Fibroblast of lung (primary cell): ENCODE data around the gene SCTR. TPM values are rescaled to one million over a fixed set of nuclear protein-coding genes. Genes with fewer than 3 reads are reported as not detected.

ENCODE experiments used
- DNase-seq, 2 donors: peaks; one replicate each; pipeline versions ENCODE4 v3.0.0 to v3.0.0-alpha.2; 2010; ENCODE audit warnings: low read depth in 2 of 2
- H2AFZ ChIP-seq: 2 replicates; pipeline ENCODE4 v1.5.1; 2012; ENCODE audit warnings: low read length, control low read depth, inconsistent platforms
- H3K27ac ChIP-seq: 2 replicates; pipeline ENCODE4 v1.5.1; 2011; ENCODE audit warnings: low read length, control low read depth; ENCODE audit not compliant: insufficient read depth
- H3K27me3 ChIP-seq: 2 replicates; pipeline ENCODE4 v1.5.1; 2011; ENCODE audit warnings: mild to moderate bottlenecking, low read length; ENCODE audit not compliant: control insufficient read depth, insufficient read depth
- H3K36me3 ChIP-seq: 2 replicates; pipeline ENCODE4 v1.5.1; 2011; ENCODE audit warnings: low read length; ENCODE audit not compliant: control insufficient read depth, insufficient read depth
- H3K4me1 ChIP-seq: 2 replicates; pipeline ENCODE4 v1.5.1; 2011; ENCODE audit warnings: low read length; ENCODE audit not compliant: control insufficient read depth, insufficient read depth; ENCODE audit errors: extremely low read depth
- H3K4me2 ChIP-seq: 2 replicates; pipeline ENCODE4 v1.5.1; 2011; ENCODE audit warnings: low read length, control low read depth; ENCODE audit not compliant: insufficient read depth; ENCODE audit errors: extremely low read depth
- H3K4me3 ChIP-seq, 4 experiments: fragments of 200-600 bp in 1 of 4; sonication (generic) in 1 of 4; replicated peaks in 1 of 4; 2 replicates each; pipeline ENCODE4 v1.5.1; 2011 to 2016; ENCODE audit warnings: low read length in 4 of 4, low read depth in 3 of 4, mild to moderate bottlenecking in 3 of 4, control low read depth in 2 of 4, inconsistent platforms in 1 of 4, mixed read lengths in 1 of 4; ENCODE audit not compliant: insufficient read depth in 1 of 4; ENCODE audit errors: control extremely low read depth in 1 of 4
- H3K79me2 ChIP-seq: 2 replicates; pipeline ENCODE4 v1.5.1; 2012; ENCODE audit warnings: mild to moderate bottlenecking, low read length, inconsistent platforms; ENCODE audit not compliant: control insufficient read depth, insufficient read depth
- H3K9ac ChIP-seq: 2 replicates; pipeline ENCODE4 v1.5.1; 2011; ENCODE audit warnings: mild to moderate bottlenecking, low read length, control low read depth; ENCODE audit not compliant: insufficient read depth
- H3K9me3 ChIP-seq: 2 replicates; pipeline ENCODE4 v1.5.1; 2012; ENCODE audit warnings: low read depth, low read length; ENCODE audit not compliant: control insufficient read depth, insufficient read depth
- H4K20me1 ChIP-seq: 2 replicates; pipeline ENCODE4 v1.5.1; 2011; ENCODE audit warnings: low read length; ENCODE audit not compliant: control insufficient read depth, insufficient read depth; ENCODE audit errors: extremely low read depth
- EZH2 ChIP-seq: IDR thresholded peaks from 2 replicates; pipeline ENCODE4 v1.5.1; 2012; ENCODE audit warnings: low read length, control low read depth, mild to moderate bottlenecking; ENCODE audit errors: missing control alignments
- polyA plus RNA-seq, 2 donors: library from polyadenylated mRNA; depleted of rRNA in 1 of 2; stranded (reverse) in 1 of 2; unstranded in 1 of 2; fragments of >200 nt; gene quantifications; 2 replicates each; pipeline ENCODE4 v1.2.1, GENCODE V29; 2011 to 2012; ENCODE audit warnings: missing spikeins in 1 of 2
- total RNA-seq: library from RNA; depleted of rRNA; stranded (reverse); fragments of >200 nt; gene quantifications from 2 replicates; pipeline ENCODE4 v1.2.1, GENCODE V29; 2014
- TF ChIP-seq, protein P1 (sequence below), 2 donors: IDR thresholded peaks in 1 of 2; conservative IDR thresholded peaks in 1 of 2; 1 replicate in 1 of 2; 2 replicates in 1 of 2; pipeline ENCODE4 v1.5.1; 2011 to 2012; ENCODE audit warnings: low read length in 2 of 2, control low read depth in 1 of 2, inconsistent platforms in 1 of 2, low read depth in 1 of 2, mild to moderate bottlenecking in 1 of 2

The SCTR gene
- total and polyA plus RNA-seq, 2 donors (not counting 1 experiment from before 2014, with no cell fraction given): not detected

DNA sequence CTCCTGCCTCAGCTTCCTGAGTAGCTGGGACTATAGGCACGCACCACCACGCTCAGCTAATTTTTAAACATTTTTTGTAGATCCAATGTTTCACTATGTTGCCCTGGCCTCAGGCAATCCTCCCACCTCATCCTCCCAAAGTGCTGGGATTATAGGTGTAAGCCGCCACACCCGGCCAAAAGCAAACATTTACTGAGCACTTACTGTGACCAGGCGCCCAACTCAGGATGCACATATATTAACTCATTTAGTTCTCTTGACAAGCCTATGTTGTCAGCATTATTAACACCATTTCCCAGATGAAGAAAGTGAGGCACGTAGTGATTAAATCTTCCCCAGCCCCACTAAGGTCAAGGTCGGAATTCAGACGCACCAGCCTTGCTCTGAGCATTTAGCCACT lies 51.5 kb downstream of the SCTR start:
- no peak overlapping the region for H2AFZ ChIP-seq
- H3K79me2 ChIP-seq: no peaks in the 10 kb centered on the region
- no peaks in the 10 kb centered on the region for H3K9me3 ChIP-seq
- no peaks in the 10 kb centered on the region for H3K27me3 ChIP-seq
- H3K9ac ChIP-seq: no peak overlapping the region
- TF ChIP-seq, protein P1, sequence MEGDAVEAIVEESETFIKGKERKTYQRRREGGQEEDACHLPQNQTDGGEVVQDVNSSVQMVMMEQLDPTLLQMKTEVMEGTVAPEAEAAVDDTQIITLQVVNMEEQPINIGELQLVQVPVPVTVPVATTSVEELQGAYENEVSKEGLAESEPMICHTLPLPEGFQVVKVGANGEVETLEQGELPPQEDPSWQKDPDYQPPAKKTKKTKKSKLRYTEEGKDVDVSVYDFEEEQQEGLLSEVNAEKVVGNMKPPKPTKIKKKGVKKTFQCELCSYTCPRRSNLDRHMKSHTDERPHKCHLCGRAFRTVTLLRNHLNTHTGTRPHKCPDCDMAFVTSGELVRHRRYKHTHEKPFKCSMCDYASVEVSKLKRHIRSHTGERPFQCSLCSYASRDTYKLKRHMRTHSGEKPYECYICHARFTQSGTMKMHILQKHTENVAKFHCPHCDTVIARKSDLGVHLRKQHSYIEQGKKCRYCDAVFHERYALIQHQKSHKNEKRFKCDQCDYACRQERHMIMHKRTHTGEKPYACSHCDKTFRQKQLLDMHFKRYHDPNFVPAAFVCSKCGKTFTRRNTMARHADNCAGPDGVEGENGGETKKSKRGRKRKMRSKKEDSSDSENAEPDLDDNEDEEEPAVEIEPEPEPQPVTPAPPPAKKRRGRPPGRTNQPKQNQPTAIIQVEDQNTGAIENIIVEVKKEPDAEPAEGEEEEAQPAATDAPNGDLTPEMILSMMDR (conservative IDR thresholded peaks at IDR 0.05 in 1 of 2, IDR thresholded peaks at IDR 0.05 in 1 of 2; ENCODE audit: low read depth in 1 of 2, low read length in 2 of 2): no peak
- TF ChIP-seq EZH2: no peak
- H3K27ac ChIP-seq: no peak overlapping the region
- no peak overlapping the region for H3K4me3 ChIP-seq
- H3K36me3 ChIP-seq: no peaks in the 10 kb centered on the region
- H3K4me1 ChIP-seq: no peaks in the 10 kb centered on the region
- no peaks in the 10 kb centered on the region for H4K20me1 ChIP-seq
- no peak overlapping the region for H3K4me2 ChIP-seq
- DNase-seq: no peak

DNA sequence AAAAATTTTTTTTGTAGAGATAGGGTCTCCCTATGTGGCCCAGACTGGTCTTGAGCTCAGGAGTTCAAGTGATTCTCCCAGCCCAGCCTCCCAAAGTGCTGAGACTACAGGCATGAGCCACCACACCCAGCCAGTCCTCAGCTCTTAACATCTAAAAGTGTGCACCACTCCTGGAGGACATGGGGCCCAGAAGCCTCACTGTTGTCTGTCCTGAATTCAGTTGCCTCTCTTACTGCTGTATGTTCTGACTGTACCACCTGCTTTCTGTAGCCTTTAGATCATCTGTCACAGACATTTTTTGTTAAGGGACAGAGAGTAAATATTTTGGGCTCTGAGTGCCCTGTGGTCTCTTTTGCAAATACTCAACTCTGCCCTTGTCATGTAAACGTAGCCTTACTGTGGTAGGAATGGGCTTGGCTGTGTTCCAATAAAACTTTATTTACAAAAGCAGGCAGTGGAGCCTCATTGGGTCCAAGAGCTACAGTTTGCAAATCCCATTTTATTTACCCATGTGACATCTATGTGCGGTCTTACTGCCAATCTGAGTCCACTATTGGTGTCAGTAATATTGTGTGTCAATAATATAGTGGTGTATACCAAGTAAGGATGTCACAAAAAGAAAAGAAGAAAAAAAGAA lies 54.5 kb downstream of the SCTR start:
- H2AFZ ChIP-seq: no peak overlapping the region

DNA sequence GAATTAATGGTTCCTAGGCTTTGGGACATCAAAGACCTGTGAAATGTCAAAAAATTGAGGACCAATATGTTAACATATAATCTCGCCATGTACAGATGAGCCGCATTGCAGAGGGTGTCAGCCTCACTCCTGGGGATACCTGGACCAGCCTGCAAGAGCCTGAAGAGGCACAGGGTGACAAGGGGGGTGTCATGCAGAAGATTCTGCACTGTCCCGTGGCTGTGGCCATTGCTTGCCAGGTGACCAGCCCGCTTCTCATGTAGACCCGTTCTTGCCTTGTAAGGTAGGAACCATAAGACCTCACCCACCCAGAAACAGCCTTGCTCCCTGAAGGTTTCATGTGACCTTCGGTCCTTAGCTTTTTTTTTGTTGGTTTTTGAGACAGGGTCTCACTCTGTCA lies 55.2 kb downstream of the SCTR start:
- Histone ChIP-seq H3K4me3 (no peak overlapping the region), H3K36me3 (no peaks in the 10 kb centered on the region), H2AFZ (no peak overlapping the region), H3K27me3 (no peaks in the 10 kb centered on the region), H4K20me1 (no peaks in the 10 kb centered on the region), H3K27ac (no peak overlapping the region), H3K79me2 (no peaks in the 10 kb centered on the region), H3K4me1 (no peaks in the 10 kb centered on the region), H3K9me3 (no peaks in the 10 kb centered on the region), H3K9ac (no peak overlapping the region), H3K4me2 (no peak overlapping the region)
- TF ChIP-seq, protein P1 (conservative IDR thresholded peaks at IDR 0.05 in 1 of 2, IDR thresholded peaks at IDR 0.05 in 1 of 2; ENCODE audit: low read depth in 1 of 2, low read length in 2 of 2): no peak
- no peak for TF ChIP-seq EZH2
- DNase-seq: no peak

More for the DNA sequence above, 54.5 kb downstream of the SCTR start:
- no peaks in the 10 kb centered on the region for H4K20me1 ChIP-seq
- H3K36me3 ChIP-seq: no peaks in the 10 kb centered on the region
- H3K27ac ChIP-seq: no peak overlapping the region
- H3K9ac ChIP-seq: no peak overlapping the region
- no peak for DNase-seq
- H3K4me2 ChIP-seq: no peak overlapping the region
- no peaks in the 10 kb centered on the region for H3K79me2 ChIP-seq
- H3K27me3 ChIP-seq: no peaks in the 10 kb centered on the region
- H3K4me1 ChIP-seq: no peaks in the 10 kb centered on the region
- H3K4me3 ChIP-seq: no peak overlapping the region
- TF ChIP-seq, protein P1 (conservative IDR thresholded peaks at IDR 0.05 in 1 of 2, IDR thresholded peaks at IDR 0.05 in 1 of 2; ENCODE audit: low read depth in 1 of 2, low read length in 2 of 2): no peak
- TF ChIP-seq EZH2: no peak
- H3K9me3 ChIP-seq: no peaks in the 10 kb centered on the region
